ENCODE data around the gene JPH2.

The JPH2 gene

DNA sequence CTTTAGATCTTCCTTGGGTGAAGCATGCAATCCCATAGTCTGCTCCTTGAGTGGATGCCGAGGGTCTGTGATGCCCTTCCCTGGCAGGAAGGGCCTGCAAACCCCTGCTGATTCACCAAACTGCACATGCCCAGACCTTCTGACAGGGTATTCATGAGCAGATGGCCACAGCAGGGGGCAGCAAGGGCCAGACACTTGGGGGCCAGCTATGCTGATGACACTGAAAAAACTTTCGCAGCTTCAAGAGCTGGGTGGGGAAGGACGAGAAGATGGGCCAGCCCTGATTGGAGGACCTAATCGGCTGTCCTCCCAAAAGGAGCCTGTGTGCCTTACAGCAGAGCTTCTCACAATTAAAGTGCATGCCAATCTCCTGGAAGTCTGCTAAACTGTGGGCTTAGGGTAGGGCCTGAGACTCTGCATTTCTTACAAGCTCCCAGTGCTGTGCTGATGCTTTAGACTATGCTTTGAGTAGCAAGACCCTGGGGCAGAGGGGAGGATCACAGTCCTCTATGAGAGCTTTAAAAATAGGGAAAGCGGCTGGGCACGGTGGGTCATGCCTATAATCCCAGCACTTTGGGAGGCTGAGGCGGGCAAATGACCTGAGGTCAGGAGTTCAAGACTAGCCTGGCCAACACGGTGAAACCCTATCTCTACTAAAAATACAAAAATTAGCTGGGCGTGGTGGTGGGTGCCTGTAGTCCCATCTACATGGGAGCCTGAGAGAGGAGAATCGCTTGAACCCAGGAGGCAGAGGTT lies 44.9 kb upstream of the JPH2 start:
- TF ChIP-seq, protein P1, sequence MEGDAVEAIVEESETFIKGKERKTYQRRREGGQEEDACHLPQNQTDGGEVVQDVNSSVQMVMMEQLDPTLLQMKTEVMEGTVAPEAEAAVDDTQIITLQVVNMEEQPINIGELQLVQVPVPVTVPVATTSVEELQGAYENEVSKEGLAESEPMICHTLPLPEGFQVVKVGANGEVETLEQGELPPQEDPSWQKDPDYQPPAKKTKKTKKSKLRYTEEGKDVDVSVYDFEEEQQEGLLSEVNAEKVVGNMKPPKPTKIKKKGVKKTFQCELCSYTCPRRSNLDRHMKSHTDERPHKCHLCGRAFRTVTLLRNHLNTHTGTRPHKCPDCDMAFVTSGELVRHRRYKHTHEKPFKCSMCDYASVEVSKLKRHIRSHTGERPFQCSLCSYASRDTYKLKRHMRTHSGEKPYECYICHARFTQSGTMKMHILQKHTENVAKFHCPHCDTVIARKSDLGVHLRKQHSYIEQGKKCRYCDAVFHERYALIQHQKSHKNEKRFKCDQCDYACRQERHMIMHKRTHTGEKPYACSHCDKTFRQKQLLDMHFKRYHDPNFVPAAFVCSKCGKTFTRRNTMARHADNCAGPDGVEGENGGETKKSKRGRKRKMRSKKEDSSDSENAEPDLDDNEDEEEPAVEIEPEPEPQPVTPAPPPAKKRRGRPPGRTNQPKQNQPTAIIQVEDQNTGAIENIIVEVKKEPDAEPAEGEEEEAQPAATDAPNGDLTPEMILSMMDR (IDR thresholded peaks at IDR 0.05; ENCODE audit: low read depth, low read length, missing control alignments), result no peak
- Histone ChIP-seq H3K27me3 (replicated peaks) (no peaks in the 10 kb centered on the region), H3K27ac (no peak overlapping the region), H3K4me3 (ENCODE audit: low read depth, low read length) (no peak overlapping the region), H3K36me3 (replicated peaks) (no peaks in the 10 kb centered on the region)
- in situ Hi-C loops (cut with HindIII; ENCODE audit: low pct_ligation_motif_present, low sequenced_read_pairs), result no loop called here
- no peak for DNase-seq

DNA sequence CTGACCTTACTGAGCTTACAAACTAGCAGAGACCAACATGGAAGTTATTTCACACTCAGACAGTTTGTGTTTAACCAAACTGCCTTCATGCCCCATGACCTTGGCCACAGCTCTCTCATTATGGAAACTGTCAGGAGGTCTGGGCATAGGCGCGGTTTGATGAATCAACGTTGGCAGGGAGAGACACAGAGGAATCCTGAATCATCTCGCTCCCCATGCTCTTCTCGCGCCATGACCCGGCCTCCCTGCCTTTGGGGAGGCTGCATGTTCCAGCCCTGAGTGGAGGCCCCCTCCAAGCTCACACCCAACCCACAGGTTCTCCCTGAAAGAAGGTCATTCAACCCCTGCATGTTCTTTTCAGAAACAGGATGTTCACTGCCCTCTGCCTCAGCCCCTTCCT lies 44.2 kb upstream of the JPH2 start:
- DNase-seq, result no peak
- in situ Hi-C loops (cut with HindIII; ENCODE audit: low pct_ligation_motif_present, low sequenced_read_pairs), result no loop called here
- TF ChIP-seq, protein P1 (IDR thresholded peaks at IDR 0.05; ENCODE audit: low read depth, low read length, missing control alignments), result no peak
- Histone ChIP-seq H3K27me3 (replicated peaks) (no peaks in the 10 kb centered on the region), H3K4me3 (ENCODE audit: low read depth, low read length) (no peak overlapping the region), H3K36me3 (replicated peaks) (no peaks in the 10 kb centered on the region), H3K27ac (no peak overlapping the region)

DNA sequence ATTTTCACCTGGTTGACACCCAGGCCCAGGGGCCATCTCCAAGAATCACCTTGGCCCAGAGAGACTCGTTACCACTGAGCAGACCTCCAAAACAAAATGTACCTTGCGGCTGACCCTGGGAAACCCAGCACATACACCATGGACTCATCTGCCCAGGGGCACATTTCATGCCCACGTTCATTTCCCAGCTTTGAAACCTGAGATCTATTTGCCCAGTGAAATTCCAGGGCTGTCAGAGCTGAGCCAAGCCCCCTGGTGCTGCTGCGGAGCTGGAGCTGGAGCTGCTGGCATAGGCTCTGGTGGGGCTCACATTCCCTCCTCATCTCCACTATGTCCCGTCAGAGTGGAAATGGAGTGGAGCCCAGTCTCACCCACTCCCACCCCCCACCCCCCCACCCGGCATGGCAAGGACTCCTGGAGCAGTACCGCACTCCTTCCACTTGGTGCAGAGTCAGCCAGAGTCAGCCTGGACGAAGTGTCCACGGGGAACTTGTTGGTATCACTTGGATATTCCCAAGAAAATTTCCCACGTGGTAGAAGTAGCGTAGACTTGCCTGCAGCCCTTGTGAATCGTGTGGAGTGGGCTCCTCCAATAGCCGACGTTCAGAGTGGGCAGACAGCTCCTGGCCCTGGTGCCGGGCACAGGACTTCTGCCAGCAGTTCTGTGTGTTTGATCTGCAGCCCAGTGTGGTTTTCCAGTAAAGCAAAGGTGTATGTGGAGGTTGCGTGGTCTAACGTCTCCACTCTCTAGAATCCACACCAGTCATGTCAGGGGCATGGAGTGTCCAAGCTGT lies 41.7 kb upstream of the JPH2 start:
- Histone ChIP-seq H3K27me3 (replicated peaks) (no peaks in the 10 kb centered on the region), H3K36me3 (replicated peaks) (no peaks in the 10 kb centered on the region), H3K4me3 (ENCODE audit: low read depth, low read length) (no peak overlapping the region), H3K27ac (no peak overlapping the region)
- TF ChIP-seq, protein P1 (IDR thresholded peaks at IDR 0.05; ENCODE audit: low read depth, low read length, missing control alignments), result no peak
- DNase-seq, result no peak
- in situ Hi-C loops (cut with HindIII; ENCODE audit: low pct_ligation_motif_present, low sequenced_read_pairs), result no loop called here

DNA sequence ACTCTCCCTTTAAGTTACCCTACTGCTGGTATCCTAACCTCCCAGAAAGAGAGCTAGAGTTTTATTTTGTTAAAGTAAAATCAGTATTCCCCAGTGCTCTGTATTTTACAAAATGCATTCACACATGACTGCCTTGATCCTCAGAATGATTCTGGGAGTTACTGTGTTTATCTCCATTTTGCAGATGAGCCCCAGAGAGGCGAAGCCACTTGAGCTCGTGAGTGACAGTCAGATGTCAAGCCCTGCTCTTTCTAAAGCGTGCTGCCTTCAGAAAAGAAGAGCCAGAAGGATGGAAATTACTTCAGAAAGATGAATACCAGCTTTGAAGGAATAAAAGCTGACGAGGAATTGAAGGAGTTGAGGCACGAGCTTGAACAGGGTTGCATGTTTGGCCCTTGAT lies 37.6 kb upstream of the JPH2 start:
- no peaks in the 10 kb centered on the region for H3K36me3 ChIP-seq (replicated peaks)

DNA sequence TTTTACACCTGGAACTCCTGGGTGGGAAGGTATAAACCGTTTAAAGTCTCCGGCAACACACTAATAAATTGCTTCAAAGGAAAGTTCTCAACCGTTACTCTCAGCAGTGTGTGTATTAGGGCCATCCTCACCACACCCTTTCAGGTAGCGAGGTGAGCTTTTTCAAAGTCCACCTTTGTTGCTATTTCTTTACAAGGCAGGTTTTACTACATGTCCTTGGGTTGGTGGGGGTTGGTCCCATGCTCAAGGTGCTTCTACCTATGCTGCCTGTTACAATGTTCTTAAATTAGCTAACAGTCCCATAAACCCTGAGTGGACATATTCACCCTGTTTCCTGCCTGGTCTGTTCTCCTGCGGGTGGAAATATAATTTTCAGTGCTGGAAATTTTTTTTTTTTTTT lies 36.7 kb upstream of the JPH2 start:
- in situ Hi-C loops (cut with HindIII; ENCODE audit: low pct_ligation_motif_present, low sequenced_read_pairs), result no loop called here
- DNase-seq, result no peak
- no peaks in the 10 kb centered on the region for H3K27me3 ChIP-seq (replicated peaks)
- no peak overlapping the region for H3K27ac ChIP-seq
- H3K36me3 ChIP-seq (replicated peaks), result no peaks in the 10 kb centered on the region
- no peak overlapping the region for H3K4me3 ChIP-seq (ENCODE audit: low read depth, low read length)
- TF ChIP-seq, protein P1 (IDR thresholded peaks at IDR 0.05; ENCODE audit: low read depth, low read length, missing control alignments), result no peak

More for the DNA sequence above, 37.6 kb upstream of the JPH2 start:
- no peak for DNase-seq
- no peaks in the 10 kb centered on the region for H3K27me3 ChIP-seq (replicated peaks)
- in situ Hi-C loops (cut with HindIII; ENCODE audit: low pct_ligation_motif_present, low sequenced_read_pairs), result no loop called here
- TF ChIP-seq, protein P1 (IDR thresholded peaks at IDR 0.05; ENCODE audit: low read depth, low read length, missing control alignments), result no peak
- H3K4me3 ChIP-seq (ENCODE audit: low read depth, low read length), result no peak overlapping the region
- H3K27ac ChIP-seq, result no peak overlapping the region
